Activated CD4-positive, alpha-beta T cell treated with anti-CD3 and anti-CD28 coated beads, Interleukin-2, amount 50 U/mL, for 16 hours (primary cell): ENCODE measurements around the gene SIN3B.
"Not testable (repeated sequence)": the region's sequence is repeated elsewhere in the genome, so short reads cannot be mapped to it uniquely, and the experiment has no call there.

Experiments
- DNase-seq: peaks from one replicate; pipeline ENCODE4 v3.0.0-alpha.2; 2020

Gene SIN3B

GRCh38 chr19:16829010-16829821 is at the start of gene SIN3B:
Gene SIN3B, plus strand, starts transcription at chr19:16829398. Its CDS starts 23 bp downstream, at chr19:16829421.
- DNase-seq, result peak; percentile 89

- no peak for DNase-seq
Measured at GRCh38 chr19:16779539-16780163, 49.5 kb upstream of the SIN3B start.

- no peak for DNase-seq
Measured at GRCh38 chr19:16782719-16783118, 46.5 kb upstream of the SIN3B start.

GRCh38 chr19:16788479-16788878 is 40.7 kb upstream of the SIN3B start:
- DNase-seq, result no peak

- no peak for DNase-seq
Measured at GRCh38 chr19:16789238-16789637, 40.0 kb upstream of the SIN3B start.

GRCh38 chr19:16790051-16790450 is 39.1 kb upstream of the SIN3B start:
- DNase-seq, result no peak

GRCh38 chr19:16791942-16792341 is 37.3 kb upstream of the SIN3B start:
- no peak for DNase-seq

- no peak for DNase-seq
Measured at GRCh38 chr19:16794456-16795441, 34.4 kb upstream of the SIN3B start.

GRCh38 chr19:16795731-16796130 is 33.5 kb upstream of the SIN3B start:
- no peak for DNase-seq

GRCh38 chr19:16797876-16798275 is 31.3 kb upstream of the SIN3B start:
- DNase-seq, result no peak

GRCh38 chr19:16798326-16798725 is 30.9 kb upstream of the SIN3B start:
- not testable (repeated sequence) for DNase-seq

GRCh38 chr19:16799740-16800139 is 29.5 kb upstream of the SIN3B start:
- no peak for DNase-seq

- DNase-seq, result no peak
Measured at GRCh38 chr19:16801600-16802013, 27.6 kb upstream of the SIN3B start.

- DNase-seq, result no peak
Measured at GRCh38 chr19:16804176-16804575, 25.0 kb upstream of the SIN3B start.

GRCh38 chr19:16807549-16808284 is 21.5 kb upstream of the SIN3B start:
- no peak for DNase-seq

GRCh38 chr19:16814526-16815100 is 14.6 kb upstream of the SIN3B start:
- DNase-seq, result no peak

GRCh38 chr19:16820056-16820455 is 9.1 kb upstream of the SIN3B start:
- no peak for DNase-seq

- DNase-seq, result no peak
Measured at GRCh38 chr19:16821081-16821480, 8.1 kb upstream of the SIN3B start.

- DNase-seq, result no peak
Measured at GRCh38 chr19:16822648-16823047, 6.5 kb upstream of the SIN3B start.

GRCh38 chr19:16824658-16825311 is 4.4 kb upstream of the SIN3B start:
- no peak for DNase-seq

GRCh38 chr19:16825312-16826052 is 3.7 kb upstream of the SIN3B start:
- no peak for DNase-seq
